HG03469 (cell line): ENCODE measurements around the gene GSTM4.

Experiments
- ATAC-seq: cut with Tn5 transposase; IDR thresholded peaks from one replicate; pipeline ENCODE4 v1.9.1; 2021; ENCODE audit warnings: mild to moderate bottlenecking, moderate library complexity, moderate number of reproducible peaks; ENCODE audit not compliant: unreplicated experiment

GSTM4 gene

GRCh38 chr1:109636201-109636952, 19.5 kb upstream of the GSTM4 start:
- no peak for ATAC-seq

- no peak for ATAC-seq
Measured at GRCh38 chr1:109637446-109637845, 18.5 kb upstream of the GSTM4 start.

- no peak for ATAC-seq
Measured at GRCh38 chr1:109639063-109639840, 16.6 kb upstream of the GSTM4 start.

- no peak for ATAC-seq
Measured at GRCh38 chr1:109639841-109640184, 16.1 kb upstream of the GSTM4 start.

- ATAC-seq, result peak; percentile 63
Measured at GRCh38 chr1:109640285-109640865, 15.5 kb upstream of the GSTM4 start.

GRCh38 chr1:109641078-109641740, 14.7 kb upstream of the GSTM4 start:
- ATAC-seq, result no peak

- ATAC-seq, result no peak
Measured at GRCh38 chr1:109641861-109642260, 14.0 kb upstream of the GSTM4 start.

- no peak for ATAC-seq
Measured at GRCh38 chr1:109642626-109643025, 13.3 kb upstream of the GSTM4 start.

- ATAC-seq, result peak; percentile 60
Measured at GRCh38 chr1:109643385-109644230, 12.3 kb upstream of the GSTM4 start.

GRCh38 chr1:109644670-109645069, 11.2 kb upstream of the GSTM4 start:
- no peak for ATAC-seq

- ATAC-seq, result no peak
Measured at GRCh38 chr1:109649491-109649914, 6.4 kb upstream of the GSTM4 start.

- no peak for ATAC-seq
Measured at GRCh38 chr1:109650609-109651008, 5.3 kb upstream of the GSTM4 start.

GRCh38 chr1:109652402-109652801, 3.5 kb upstream of the GSTM4 start:
- no peak for ATAC-seq

GRCh38 chr1:109653306-109653705, 2.6 kb upstream of the GSTM4 start:
- no peak for ATAC-seq

- ATAC-seq, result no peak
Measured at GRCh38 chr1:109654519-109654918, 1.4 kb upstream of the GSTM4 start.

- ATAC-seq, result no peak
Measured at GRCh38 chr1:109657395-109657794, 1.5 kb downstream of the GSTM4 start.

- no peak for ATAC-seq
Measured at GRCh38 chr1:109657970-109658369, 2.1 kb downstream of the GSTM4 start.

- ATAC-seq, result no peak
Measured at GRCh38 chr1:109658533-109659042, 2.7 kb downstream of the GSTM4 start.

- ATAC-seq, result no peak
Measured at GRCh38 chr1:109659145-109659544, 3.2 kb downstream of the GSTM4 start.

GRCh38 chr1:109659997-109660690, 4.2 kb downstream of the GSTM4 start:
- ATAC-seq, result no peak
